HepG2 (cell line): Measurements from ENCODE around the gene L3MBTL3. TPM values are rescaled to one million over a fixed set of nuclear protein-coding genes. Genes with fewer than 3 reads are reported as not detected.
A peak's percentile ranks its signal among the peaks of the same experiment; 100 is the strongest.

Source experiments
- ATAC-seq: fragments of 200-7000 bp; cut with Tn5 transposase; 3 replicates; pipeline ENCODE4 v1.9.1; 2020; ENCODE audit warnings: mild to moderate bottlenecking, moderate library complexity
- BruUV-seq: library from RNA; stranded (reverse); fragments of 400-500 nt; replicated peaks from 2 replicates; lab custom pipeline; 2021; lab: Mats Ljungman, UMichigan
- CTCF ChIA-PET: fragments of 300-600 bp; formaldehyde crosslinking; extraction: SDS; loops from one replicate; lab custom pipeline; 2021; ENCODE audit warnings: low total read pairs, inconsistent platforms, low intra/inter-chr PET ratio; lab: Yijun Ruan, JAX
- POLR2A ChIA-PET: fragments of 350-600 bp; sonication (Branson Sonifier 250); formaldehyde crosslinking; loops from one replicate; lab custom pipeline; 2020; ENCODE audit warnings: antibody characterized with exemption, inconsistent platforms; lab: Yijun Ruan, JAX
- DNase-seq: peaks from one replicate; pipeline ENCODE4 v3.0.0-alpha.2; 2015; ENCODE audit warnings: low spot score
- FAIRE-seq: peaks from 3 replicates; lab custom pipeline; 2011; peaks lifted over from hg19 to GRCh38; lab: Jason Lieb, UNC
- H2AFZ ChIP-seq: one replicate; pipeline ENCODE4 v1.6.1; 2011; ENCODE audit warnings: low read length, inconsistent platforms
- H3K27ac ChIP-seq: fragments of 300-600 bp; 3 replicates; pipeline ENCODE4 v1.8.0; 2011; ENCODE audit warnings: mixed run types, mild to moderate bottlenecking, mixed read lengths, low read length, inconsistent platforms; ENCODE audit not compliant: insufficient read depth; ENCODE audit errors: extremely low read length
- H3K27me3 ChIP-seq, 2 experiments: fragments of 200-600 bp in 1 of 2; 2 replicates in 1 of 2; 3 replicates in 1 of 2; pipeline versions ENCODE4 v1.6.0 to v1.8.0; 2011; ENCODE audit warnings: low read length in 2 of 2, mild to moderate bottlenecking in 2 of 2, moderate library complexity in 2 of 2, inconsistent platforms in 1 of 2; ENCODE audit not compliant: insufficient read depth in 2 of 2, control insufficient read depth in 1 of 2
- H3K36me3 ChIP-seq, 2 experiments: fragments of 200-600 bp in 1 of 2; replicated peaks in 1 of 2; 2 replicates in 1 of 2; 3 replicates in 1 of 2; pipeline versions ENCODE4 v1.5.1 to v1.8.0; 2011; ENCODE audit warnings: low read length in 2 of 2, inconsistent platforms in 1 of 2; ENCODE audit not compliant: insufficient read depth in 2 of 2, control insufficient read depth in 1 of 2
- H3K4me1 ChIP-seq: 2 replicates; pipeline ENCODE4 v1.5.1; 2012; ENCODE audit warnings: low read length, inconsistent platforms; ENCODE audit not compliant: insufficient read depth
- H3K4me2 ChIP-seq: 2 replicates; pipeline ENCODE4 v1.6.0; 2011; ENCODE audit warnings: low read depth, low read length, inconsistent platforms
- H3K4me3 ChIP-seq, 3 experiments: fragments of 200-600 bp in 1 of 3; sonication (generic), shearing (Covaris generic) in 1 of 3; replicated peaks in 1 of 3; 2 replicates each; pipeline ENCODE4 v1.5.1; 2011 to 2016; ENCODE audit warnings: low read length in 3 of 3, inconsistent platforms in 2 of 3, low read depth in 2 of 3, mild to moderate bottlenecking in 2 of 3, control low read depth in 1 of 3, mixed read lengths in 1 of 3; ENCODE audit not compliant: insufficient read depth in 1 of 3
- H3K79me2 ChIP-seq: one replicate; pipeline ENCODE4 v1.6.1; 2011; ENCODE audit warnings: low read length, inconsistent platforms; ENCODE audit not compliant: insufficient read depth
- H3K9ac ChIP-seq: 2 replicates; pipeline ENCODE4 v1.6.0; 2011; ENCODE audit warnings: mild to moderate bottlenecking, low read depth, low read length, inconsistent platforms; ENCODE audit not compliant: insufficient read depth
- H3K9me3 ChIP-seq: 2 replicates; pipeline ENCODE4 v1.5.1; 2012; ENCODE audit warnings: mild to moderate bottlenecking, low read length
- H4K20me1 ChIP-seq: 2 replicates; pipeline ENCODE4 v1.6.0; 2011; ENCODE audit warnings: inconsistent platforms, mild to moderate bottlenecking, low read length, moderate library complexity; ENCODE audit not compliant: insufficient read depth
- ZNF121 ChIP-seq: sonication (generic); formaldehyde crosslinking; IDR thresholded peaks from 2 replicates; pipeline ENCODE4 v1.5.0; 2020; ENCODE audit warnings: mild to moderate bottlenecking, missing genetic modification reagents
- ZNF282 ChIP-seq: fragments of 450-650 bp; IDR thresholded peaks from 2 replicates; pipeline ENCODE4 v1.6.1; 2018; ENCODE audit not compliant: partially characterized antibody
- ZNF331 ChIP-seq: sonication (generic); formaldehyde crosslinking; IDR thresholded peaks from 2 replicates; pipeline ENCODE4 v1.4.0; 2020; ENCODE audit warnings: missing genetic modification reagents
- ZNF451 ChIP-seq: sonication (generic); formaldehyde crosslinking; IDR thresholded peaks from 2 replicates; pipeline ENCODE4 v1.5.0; 2020; ENCODE audit warnings: mild to moderate bottlenecking, missing genetic modification reagents
- WGBS: methylation state at CpG from one replicate; pipeline ENCODE4 v1.1.6; 2017; ENCODE audit warnings: low lambda C conversion rate; 5-methylcytosine and 5-hydroxymethylcytosine counted together
- in situ Hi-C: cut with HindIII; loops from 2 replicates; pipeline ENCODE4 v1.10.0; 2017; ENCODE audit warnings: low pct_unique_long_range_greater_than_20kb; ENCODE audit not compliant: extremely low pct_ligation_motif_present
- intact Hi-C: fragments of 100-400 bp; cut with micrococcal nuclease; formaldehyde crosslinking; loops from one replicate; pipeline ENCODE4 v1.10.0; 2022; ENCODE audit not compliant: unreplicated experiment
- polyA plus RNA-seq, 8 experiments: library from polyadenylated mRNA; depleted of rRNA in 3 of 8; stranded (reverse) in 7 of 8; unstranded in 1 of 8; fragments of >200 nt; fragmentation: Illumina TruSeq in 4 of 8; extraction: Trizol in 4 of 8; gene quantifications; 2 replicates each; pipeline versions ENCODE4 v1.2.1 to v1.2.3, GENCODE V29; 2011 to 2016; ENCODE audit warnings: low read depth in 4 of 8, missing spikeins in 1 of 8, mixed read lengths in 1 of 8; ENCODE audit not compliant: insufficient read depth in 1 of 8
- total RNA-seq, 5 experiments: library from RNA; depleted of rRNA; stranded (reverse); fragments of >200 nt; fragmentation: Illumina TruSeq; extraction: Trizol; gene quantifications; 2 replicates each; pipeline ENCODE4 v1.2.3, GENCODE V29; 2016; ENCODE audit warnings: low read depth in 1 of 5

The L3MBTL3 gene
- total and polyA plus RNA-seq, 2 of the 13 experiments (the other 11 are each of a cell fraction or from before 2014, with no cell fraction given) = 1.5 to 2.5 TPM

DNA sequence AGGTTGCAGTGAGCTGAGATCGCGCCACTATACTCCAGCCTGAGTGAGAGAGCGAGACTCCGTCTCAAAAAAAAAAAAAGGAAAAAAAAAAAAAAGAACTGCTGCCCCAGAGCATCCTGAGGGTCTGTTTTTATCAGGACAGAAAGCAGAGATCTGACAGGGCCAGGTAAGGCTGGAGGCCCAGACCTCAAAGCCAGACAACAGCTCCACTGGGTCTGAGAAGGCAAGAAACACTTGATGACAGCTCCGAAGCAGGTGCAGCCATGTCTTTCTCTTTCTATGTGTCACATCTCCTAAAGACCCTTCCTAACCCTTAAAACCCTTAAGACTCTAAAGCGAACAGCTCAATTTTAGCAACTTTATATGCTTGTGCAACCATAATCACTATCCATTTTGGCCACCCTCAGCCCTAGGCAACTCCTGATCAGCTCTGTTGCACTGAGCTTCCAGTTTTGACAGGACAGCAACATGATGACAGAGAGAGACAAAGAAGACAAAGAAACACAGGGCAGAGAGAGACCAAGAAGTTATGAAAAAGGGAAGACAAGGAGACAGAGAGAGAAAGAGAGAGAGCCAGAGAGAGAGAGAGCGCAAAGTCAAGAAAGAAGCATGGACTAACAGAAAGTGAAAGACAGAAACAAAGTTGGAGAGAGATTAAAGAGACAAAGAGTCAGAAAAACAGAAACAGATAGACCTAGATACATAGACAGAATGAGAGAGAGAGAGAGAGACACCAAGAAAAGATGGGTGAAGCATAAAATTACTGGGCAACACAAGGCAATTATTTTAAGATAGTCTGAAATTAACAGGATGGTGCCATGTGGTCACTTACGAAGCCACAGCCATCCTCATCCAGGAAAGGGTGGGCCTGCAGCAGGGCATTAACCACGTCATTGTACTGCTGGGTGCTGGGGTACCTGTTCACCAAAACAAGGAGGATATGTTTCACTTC is 165.2 kb downstream of the L3MBTL3 start:
- BruUV-seq = no TSS peak
- FAIRE-seq (no peak), DNase-seq (no peak), ATAC-seq (no peak)
- Histone ChIP-seq H3K4me1 (no peaks in the 10 kb centered on the region), H3K27ac (no peak overlapping the region), H2AFZ (no peak overlapping the region), H3K9ac (no peak overlapping the region), H3K27me3 (no peaks in the 10 kb centered on the region), H3K4me2 (no peak overlapping the region), H3K4me3 (no peak overlapping the region), H3K36me3 (no peaks in the 10 kb centered on the region), H3K79me2 (no peaks in the 10 kb centered on the region), H4K20me1 (no peaks in the 10 kb centered on the region), H3K9me3 (no peaks in the 10 kb centered on the region)
- no peak for TF ChIP-seq ZNF331 (CRISPR knock-in tag)
- peak; percentile 44 for TF ChIP-seq ZNF282
- 42% methylated on average over 9 of the region's 9 CpGs for WGBS
- ChIA-PET POLR2A (no interaction called here), CTCF (no interaction called here)
- intact Hi-C loops = no loop called here
- in situ Hi-C loops = no loop called here

DNA sequence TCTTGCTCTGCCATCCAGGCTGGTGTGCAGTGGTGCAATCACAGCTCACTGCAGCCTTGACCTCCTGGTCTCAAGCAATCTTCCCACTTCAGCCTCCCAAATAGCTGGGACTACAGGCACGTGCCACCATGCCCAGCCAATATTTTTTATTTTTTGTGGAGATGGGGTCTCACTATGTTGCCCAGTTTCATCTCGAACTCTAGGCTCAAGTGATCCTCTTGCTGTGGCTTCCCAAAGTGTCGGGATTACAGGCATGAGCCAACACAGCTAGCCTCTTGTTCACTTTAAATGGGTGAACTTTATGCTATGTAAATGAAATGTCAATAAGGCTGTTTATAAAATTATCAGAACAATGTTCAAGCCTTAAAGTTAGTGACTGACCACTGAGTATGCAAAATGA is 167.3 kb downstream of the L3MBTL3 start:
- no peaks in the 10 kb centered on the region for H4K20me1 ChIP-seq
- BruUV-seq = no TSS peak
- ATAC-seq (no peak), FAIRE-seq (no peak), DNase-seq (no peak)
- no peak overlapping the region for H3K9ac ChIP-seq
- no peak overlapping the region for H3K4me3 ChIP-seq
- 0% methylated on average over 3 of the region's 3 CpGs for WGBS
- peaks cover 0 to 8% of the 10 kb centered on the region in 2 experiments; a peak in 2 of 5 replicates for H3K27me3 ChIP-seq
- in situ Hi-C loops = no loop called here
- no peaks in the 10 kb centered on the region for H3K36me3 ChIP-seq
- no peaks in the 10 kb centered on the region for H3K4me1 ChIP-seq
- no peak overlapping the region for H2AFZ ChIP-seq
- no peak overlapping the region for H3K27ac ChIP-seq
- no peaks in the 10 kb centered on the region for H3K79me2 ChIP-seq
- CTCF ChIA-PET = no interaction called here
- H3K9me3 ChIP-seq = no peaks in the 10 kb centered on the region
- POLR2A ChIA-PET = no interaction called here
- intact Hi-C loops = no loop called here
- no peak overlapping the region for H3K4me2 ChIP-seq
- TF ChIP-seq ZNF451 (no peak), ZNF121 (CRISPR knock-in tag) (0 out of 2 replicates have a peak, but pooled peaks have one; percentile 34)
